GM12873 (cell line): Measurements from ENCODE around the gene CASK.

ENCODE experiments used
- TF ChIP-seq, protein P1 (sequence below): IDR thresholded peaks from 2 replicates; pipeline ENCODE4 v1.5.1; 2012; ENCODE audit warnings: low read depth, mild to moderate bottlenecking, moderate library complexity, low read length, control low read depth; ENCODE audit not compliant: insufficient read depth; ENCODE audit errors: missing control alignments

Gene CASK

DNA sequence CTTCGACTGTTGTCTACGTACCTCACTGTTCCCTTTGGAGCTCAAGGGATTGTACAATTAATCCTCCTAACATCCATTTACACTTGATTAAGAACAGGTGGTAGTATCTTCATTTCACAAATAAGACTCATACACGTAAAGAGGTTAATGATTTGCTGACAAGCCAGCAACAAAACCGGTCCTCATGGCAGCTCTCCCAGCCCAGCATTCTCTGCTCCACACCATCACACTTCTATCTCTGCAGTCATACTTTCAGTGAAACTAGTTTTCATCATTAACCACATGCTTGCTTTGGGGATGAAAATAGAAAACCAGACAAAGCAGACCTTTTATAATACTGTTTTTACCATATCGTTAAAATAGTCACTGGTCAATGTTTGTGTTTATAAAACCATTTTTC is 28.7 kb upstream of the CASK start:
- TF ChIP-seq, protein P1, sequence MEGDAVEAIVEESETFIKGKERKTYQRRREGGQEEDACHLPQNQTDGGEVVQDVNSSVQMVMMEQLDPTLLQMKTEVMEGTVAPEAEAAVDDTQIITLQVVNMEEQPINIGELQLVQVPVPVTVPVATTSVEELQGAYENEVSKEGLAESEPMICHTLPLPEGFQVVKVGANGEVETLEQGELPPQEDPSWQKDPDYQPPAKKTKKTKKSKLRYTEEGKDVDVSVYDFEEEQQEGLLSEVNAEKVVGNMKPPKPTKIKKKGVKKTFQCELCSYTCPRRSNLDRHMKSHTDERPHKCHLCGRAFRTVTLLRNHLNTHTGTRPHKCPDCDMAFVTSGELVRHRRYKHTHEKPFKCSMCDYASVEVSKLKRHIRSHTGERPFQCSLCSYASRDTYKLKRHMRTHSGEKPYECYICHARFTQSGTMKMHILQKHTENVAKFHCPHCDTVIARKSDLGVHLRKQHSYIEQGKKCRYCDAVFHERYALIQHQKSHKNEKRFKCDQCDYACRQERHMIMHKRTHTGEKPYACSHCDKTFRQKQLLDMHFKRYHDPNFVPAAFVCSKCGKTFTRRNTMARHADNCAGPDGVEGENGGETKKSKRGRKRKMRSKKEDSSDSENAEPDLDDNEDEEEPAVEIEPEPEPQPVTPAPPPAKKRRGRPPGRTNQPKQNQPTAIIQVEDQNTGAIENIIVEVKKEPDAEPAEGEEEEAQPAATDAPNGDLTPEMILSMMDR = no peak

DNA sequence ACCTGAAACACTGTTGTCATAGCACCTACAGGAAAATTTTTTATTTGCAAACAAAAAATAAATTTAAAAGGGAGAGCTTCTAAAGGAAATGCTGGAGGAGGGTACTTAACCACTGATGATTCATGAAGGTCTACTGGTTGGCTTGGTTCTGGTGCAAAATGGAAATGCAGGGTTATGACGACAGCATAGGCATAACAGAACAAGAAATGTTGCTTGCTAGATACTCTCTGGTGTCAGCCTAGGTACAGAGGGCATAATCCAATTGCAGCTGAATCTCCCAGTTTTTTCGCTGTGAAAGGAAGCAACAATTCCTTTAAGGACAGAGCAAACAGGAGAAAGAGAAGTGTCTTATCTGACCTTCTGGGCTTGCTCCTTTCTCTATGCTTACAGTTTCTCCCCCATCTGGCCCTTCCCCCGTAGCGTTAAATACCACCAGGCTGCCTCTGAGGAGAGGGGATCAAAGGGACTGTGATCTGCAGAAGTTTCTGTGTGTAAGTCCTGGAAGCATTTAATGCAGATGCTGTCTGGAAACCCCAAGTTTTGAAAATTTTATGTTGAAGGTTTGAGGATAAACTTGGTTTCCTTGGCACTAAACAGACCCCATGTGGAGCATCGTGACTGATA is 23.7 kb upstream of the CASK start:
- TF ChIP-seq, protein P1 = no peak

DNA sequence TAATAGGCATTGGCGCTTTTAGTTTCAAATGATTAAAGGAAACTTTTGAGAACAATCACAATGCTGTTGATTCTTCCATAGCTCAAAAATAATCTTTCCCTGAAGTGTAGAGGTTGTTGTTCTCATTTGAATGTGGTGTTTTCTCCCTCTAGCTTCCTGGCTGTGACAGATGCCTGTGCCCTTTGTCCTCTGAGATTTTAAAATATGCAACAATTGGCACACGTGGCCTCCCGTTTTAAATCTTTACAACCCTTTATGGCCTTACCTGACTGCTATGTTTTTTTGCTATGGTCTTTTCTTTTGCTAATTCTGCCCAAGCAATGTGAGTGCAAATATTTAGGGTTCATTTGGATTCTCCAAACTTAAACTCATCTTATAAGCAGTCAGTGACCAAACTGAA is 22.9 kb upstream of the CASK start:
- TF ChIP-seq, protein P1 = no peak

DNA sequence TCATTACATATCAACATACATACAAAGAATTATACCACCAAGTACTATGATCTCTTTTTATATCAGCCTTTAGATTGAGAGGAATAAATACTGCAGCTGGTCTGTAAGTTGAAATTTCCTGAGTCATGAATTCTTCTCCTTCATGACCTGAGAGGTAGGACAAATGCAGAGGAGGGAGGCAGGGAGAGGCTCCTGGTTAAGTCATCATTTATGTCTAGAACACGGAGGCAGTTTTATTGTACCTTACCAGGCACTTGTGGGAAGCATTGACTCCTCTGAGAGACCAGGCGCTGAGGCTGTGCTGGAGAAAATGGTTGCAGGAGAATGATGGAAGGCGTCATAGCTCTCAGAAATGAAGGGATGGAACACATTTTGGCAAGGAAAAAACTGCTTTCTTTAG is 12.5 kb upstream of the CASK start:
- TF ChIP-seq, protein P1 = no peak

DNA sequence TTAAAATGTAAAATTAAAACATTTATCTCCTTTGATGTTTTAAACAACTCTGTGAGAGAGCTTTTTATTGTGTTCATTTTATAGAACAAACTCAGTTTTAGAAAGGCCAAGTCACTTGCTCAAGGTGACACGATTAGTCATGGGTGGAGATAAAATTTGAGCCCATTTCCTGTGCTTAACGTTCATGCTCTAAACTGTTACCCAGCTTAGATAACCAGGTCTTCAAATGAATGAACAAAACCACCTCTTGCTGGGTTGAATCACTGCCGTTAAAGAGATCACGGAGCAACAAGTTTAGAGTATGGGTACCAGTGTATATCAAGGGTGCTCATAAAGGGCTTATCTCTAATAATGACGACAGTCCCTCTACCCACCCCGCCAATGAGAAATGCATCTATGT is 10.2 kb upstream of the CASK start:
- TF ChIP-seq, protein P1 = no peak

DNA sequence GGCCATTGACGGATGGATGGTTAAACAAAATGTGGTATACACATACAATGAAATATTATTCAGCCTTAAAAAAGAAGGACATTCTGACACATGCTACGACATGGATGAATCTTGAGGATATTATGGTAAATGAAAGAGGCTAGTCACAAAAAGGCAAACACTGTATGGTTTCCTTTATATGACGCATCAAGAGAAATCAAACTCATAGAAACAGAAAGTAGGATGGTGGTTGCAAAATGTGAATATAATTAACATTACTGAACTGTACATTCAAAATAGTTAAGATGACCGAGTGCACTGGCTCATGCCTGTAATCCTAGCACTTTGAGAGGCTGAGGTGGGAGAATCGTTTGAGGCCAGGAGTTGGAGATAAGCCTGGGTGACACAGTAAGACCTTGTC is 9.5 kb upstream of the CASK start:
- TF ChIP-seq, protein P1 = no peak

DNA sequence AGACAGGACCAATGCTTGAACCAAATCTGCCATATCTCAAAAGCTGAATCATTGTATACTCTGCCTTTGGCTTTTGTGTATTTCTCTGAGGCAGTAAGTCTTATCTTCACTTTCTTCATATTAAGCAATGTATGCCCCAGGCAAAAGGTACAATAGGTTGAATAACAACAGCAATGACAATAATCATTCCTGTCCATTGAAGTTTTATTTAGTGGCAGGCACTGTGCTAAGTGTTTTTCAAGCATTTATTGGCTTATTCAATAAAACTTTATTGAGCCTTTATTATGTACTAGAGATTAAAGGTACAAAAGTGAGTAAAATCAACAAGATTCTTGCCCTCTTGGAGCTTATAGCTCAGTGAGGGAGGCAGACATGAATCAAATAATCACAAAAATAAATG is 8.2 kb upstream of the CASK start:
- TF ChIP-seq, protein P1 = no peak
